HCT116 (cell line): ENCODE measurements around the gene PPTC7. TPM values are rescaled to one million over a fixed set of nuclear protein-coding genes. Genes with fewer than 3 reads are reported as not detected.

Source experiments
- ATAC-seq: fragments of 200-7000 bp; cut with Tn5 transposase; 2 replicates; pipeline ENCODE4 v1.9.1; 2020; ENCODE audit warnings: mild to moderate bottlenecking, moderate library complexity
- BruUV-seq: library from RNA; stranded (reverse); fragments of 400-500 nt; replicated peaks from 2 replicates; lab custom pipeline; 2021; lab: Mats Ljungman, UMichigan
- CTCF ChIA-PET: fragments of 300-600 bp; sonication (Branson Sonifier 250); formaldehyde crosslinking; loops from one replicate; lab custom pipeline; 2021; ENCODE audit warnings: antibody characterized with exemption; lab: Charles Lee
- POLR2A ChIA-PET: fragments of 300-600, 350-600 bp; sonication (Branson Sonifier 250); formaldehyde crosslinking; loops from one replicate; lab custom pipeline; 2021; ENCODE audit warnings: antibody characterized with exemption; lab: Charles Lee
- RAD21 ChIA-PET, 2 experiments: fragments of 300-600 bp; sonication (Branson Sonifier 250); formaldehyde crosslinking; loops; one replicate each; lab custom pipeline; 2023; ENCODE audit warnings: low total read pairs in 2 of 2; ENCODE audit not compliant: uncharacterized antibody in 2 of 2, unreplicated experiment in 2 of 2, low non-redundant PET in 1 of 2; lab: Charles Lee
- DNase-seq: peaks from one replicate; pipeline ENCODE4 v3.0.0-alpha.2; 2010; ENCODE audit warnings: low read depth, low spot score
- H2AFZ ChIP-seq: fragments of 200-600 bp; shearing (Covaris generic), sonication (generic); 2 replicates; pipeline ENCODE4 v1.6.1; 2017; ENCODE audit warnings: low read depth, mixed run types, mixed read lengths, antibody characterized with exemption, low read length; ENCODE audit not compliant: poor library complexity, severe bottlenecking
- H3K27ac ChIP-seq: 2 replicates; pipeline ENCODE4 v1.5.1; 2012; ENCODE audit warnings: low read depth, low read length
- H3K27me3 ChIP-seq: fragments of 200-600 bp; sonication (generic); 2 replicates; pipeline ENCODE4 v1.6.1; 2016; ENCODE audit warnings: mixed run types, low read length, mixed read lengths; ENCODE audit not compliant: insufficient read depth
- H3K36me3 ChIP-seq, 2 experiments: fragments of 200-500 bp in 1 of 2; fragments of 200-600 bp in 1 of 2; sonication (Bioruptor generic) in 1 of 2; sonication (generic) in 1 of 2; 2 replicates each; pipeline versions ENCODE4 v1.5.1 to v1.6.1; 2014 to 2016; ENCODE audit warnings: low read length in 2 of 2, inconsistent platforms in 1 of 2, mixed read lengths in 1 of 2, mixed run types in 1 of 2; ENCODE audit not compliant: insufficient read depth in 2 of 2, control insufficient read depth in 1 of 2
- H3K4me1 ChIP-seq, 2 experiments: fragments of 200-600 bp in 1 of 2; sonication (generic) in 1 of 2; 2 replicates each; pipeline versions ENCODE4 v1.5.1 to v1.6.1; 2012 to 2017; ENCODE audit warnings: low read length in 2 of 2, inconsistent platforms in 1 of 2, mild to moderate bottlenecking in 1 of 2, mixed read lengths in 1 of 2, mixed run types in 1 of 2, moderate library complexity in 1 of 2; ENCODE audit not compliant: insufficient read depth in 2 of 2, control insufficient read depth in 1 of 2
- H3K4me2 ChIP-seq: fragments of 200-600 bp; sonication (generic); 2 replicates; pipeline ENCODE4 v1.6.1; 2017; ENCODE audit warnings: mixed run types, low read length, mixed read lengths
- H3K4me3 ChIP-seq, 2 experiments: fragments of 200-600 bp in 1 of 2; sonication (generic) in 1 of 2; replicated peaks in 1 of 2; 2 replicates each; pipeline ENCODE4 v1.5.1; 2011 to 2016; ENCODE audit warnings: low read length in 2 of 2, control low read depth in 1 of 2, low read depth in 1 of 2, mild to moderate bottlenecking in 1 of 2, mixed read lengths in 1 of 2, mixed run types in 1 of 2
- H3K79me2 ChIP-seq: fragments of 200-600 bp; sonication (generic); 2 replicates; pipeline ENCODE4 v1.6.1; 2017; ENCODE audit warnings: mild to moderate bottlenecking, mixed run types, low read length, moderate library complexity, mixed read lengths; ENCODE audit not compliant: insufficient read depth
- H3K9ac ChIP-seq: fragments of 200-600 bp; sonication (generic); 2 replicates; pipeline ENCODE4 v1.6.1; 2016; ENCODE audit warnings: low read length, mixed read lengths
- H3K9me2 ChIP-seq: fragments of 200-600 bp; sonication (generic), shearing (Covaris generic); 2 replicates; pipeline ENCODE4 v1.6.1; 2017; ENCODE audit warnings: mixed run types, mild to moderate bottlenecking, moderate library complexity; ENCODE audit not compliant: insufficient read depth
- H3K9me3 ChIP-seq, 2 experiments: fragments of 200-500 bp in 1 of 2; fragments of 200-600 bp in 1 of 2; sonication (Bioruptor generic) in 1 of 2; sonication (generic) in 1 of 2; 2 replicates each; pipeline ENCODE4 v1.6.1; 2014 to 2017; ENCODE audit warnings: low read length in 2 of 2, mixed read lengths in 2 of 2, inconsistent platforms in 1 of 2, low read depth in 1 of 2, mild to moderate bottlenecking in 1 of 2, mixed run types in 1 of 2, moderate library complexity in 1 of 2; ENCODE audit not compliant: control insufficient read depth in 1 of 2, insufficient read depth in 1 of 2
- H4K20me1 ChIP-seq: fragments of 200-600 bp; sonication (generic), shearing (Covaris generic); 2 replicates; pipeline ENCODE4 v1.6.1; 2017; ENCODE audit warnings: mixed run types, mild to moderate bottlenecking, moderate library complexity; ENCODE audit not compliant: insufficient read depth
- CBX3 ChIP-seq: IDR thresholded peaks from 2 replicates; pipeline ENCODE4 v1.6.1; 2012; ENCODE audit warnings: low read depth
- EGR1 ChIP-seq: IDR thresholded peaks from 2 replicates; pipeline ENCODE4 v1.6.1; 2012; ENCODE audit warnings: low read depth
- ELF1 ChIP-seq: IDR thresholded peaks from 2 replicates; pipeline ENCODE4 v1.6.1; 2012; ENCODE audit warnings: low read depth, borderline replicate concordance
- EZH2 ChIP-seq: fragments of 200-600 bp; sonication (generic); IDR thresholded peaks from 2 replicates; pipeline ENCODE4 v1.6.1; 2017; ENCODE audit warnings: antibody characterized with exemption, mixed run types
- EZH2phosphoT487 ChIP-seq: fragments of 200-600 bp; IDR thresholded peaks from 2 replicates; pipeline ENCODE4 v1.6.1; 2018; ENCODE audit warnings: antibody characterized with exemption, borderline replicate concordance
- FOSL1 ChIP-seq: IDR thresholded peaks from 2 replicates; pipeline ENCODE4 v1.6.1; 2012; ENCODE audit warnings: low read depth
- JUND ChIP-seq: IDR thresholded peaks from 2 replicates; pipeline ENCODE4 v1.6.1; 2012
- POLR2AphosphoS5 ChIP-seq: IDR thresholded peaks from 2 replicates; pipeline ENCODE4 v1.6.1; 2011; ENCODE audit warnings: mild to moderate bottlenecking, low read depth, low read length, moderate library complexity
- RAD21 ChIP-seq: IDR thresholded peaks from 2 replicates; pipeline ENCODE4 v1.6.1; 2012; ENCODE audit warnings: low read depth, mild to moderate bottlenecking
- REST ChIP-seq: IDR thresholded peaks from 2 replicates; pipeline ENCODE4 v1.6.1; 2012; ENCODE audit warnings: low read depth
- SIN3A ChIP-seq: IDR thresholded peaks from 2 replicates; pipeline ENCODE4 v1.6.1; 2012; ENCODE audit warnings: low read depth
- SP1 ChIP-seq: IDR thresholded peaks from 2 replicates; pipeline ENCODE4 v1.6.1; 2012; ENCODE audit warnings: low read depth
- TCF7L2 ChIP-seq: IDR thresholded peaks from 2 replicates; pipeline ENCODE4 v1.7.0; 2011; ENCODE audit warnings: borderline replicate concordance, inconsistent platforms; ENCODE audit not compliant: insufficient read depth, insufficient read length; ENCODE audit errors: extremely low read depth
- YY1 ChIP-seq: IDR thresholded peaks from 2 replicates; pipeline ENCODE4 v1.6.1; 2011; ENCODE audit warnings: low read length, low read depth, moderate library complexity, mild to moderate bottlenecking; ENCODE audit not compliant: insufficient replicate concordance; ENCODE audit errors: extremely low read depth
- ZFX ChIP-seq: fragments of 450-650 bp; IDR thresholded peaks from 2 replicates; pipeline ENCODE4 v1.6.1; 2017
- intact Hi-C: fragments of 100-400 bp; cut with micrococcal nuclease; formaldehyde crosslinking; loops from 2 replicates; pipeline ENCODE4 v1.10.0; 2022
- total RNA-seq: library from RNA; stranded (reverse); gene quantifications from one replicate; pipeline ENCODE4 v1.2.1, GENCODE V29; 2021; ENCODE audit not compliant: unreplicated experiment
- TF ChIP-seq, protein P1 (sequence below), 3 experiments: fragments of 200-600 bp in 1 of 3; sonication (generic) in 1 of 3; IDR thresholded peaks in 2 of 3; conservative IDR thresholded peaks in 1 of 3; 2 replicates each; pipeline ENCODE4 v1.5.1; 2012 to 2017; ENCODE audit warnings: low read depth in 2 of 3, low read length in 2 of 3, antibody characterized with exemption in 1 of 3, borderline replicate concordance in 1 of 3, control low read depth in 1 of 3, mild to moderate bottlenecking in 1 of 3, mixed read lengths in 1 of 3, mixed run types in 1 of 3, moderate library complexity in 1 of 3; ENCODE audit not compliant: insufficient read depth in 1 of 3
- TF ChIP-seq, protein P2 (sequence below): IDR thresholded peaks from 2 replicates; pipeline ENCODE4 v1.6.1; 2012
- TF ChIP-seq, protein P3 (sequence below): IDR thresholded peaks from 2 replicates; pipeline ENCODE4 v1.6.1; 2011; ENCODE audit warnings: mild to moderate bottlenecking, low read length, moderate library complexity; ENCODE audit not compliant: insufficient replicate concordance; ENCODE audit errors: extremely low read depth

PPTC7 gene
- total RNA-seq, 1 experiment from 2014 or later, result 25.2 TPM

DNA sequence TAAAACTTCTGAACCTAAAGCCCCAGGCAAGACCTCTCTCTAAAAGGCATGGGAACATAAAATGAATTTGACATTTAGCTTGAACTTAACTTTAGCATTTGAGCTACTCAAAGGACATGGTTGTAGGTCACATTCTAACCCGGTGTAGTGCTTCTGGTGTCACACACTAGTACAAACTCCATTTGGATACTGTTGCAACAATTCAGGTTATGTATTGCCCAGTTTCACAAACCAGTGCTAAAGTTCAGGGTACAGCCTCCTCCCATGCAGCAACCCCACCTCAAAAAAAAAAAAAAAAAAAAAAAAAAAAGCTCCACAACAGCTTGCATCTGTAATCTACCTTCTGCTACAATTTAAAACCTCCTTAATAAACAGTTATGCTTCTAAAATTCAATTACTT lies 7.8 kb downstream of the PPTC7 start:
- intact Hi-C loops, result no loop called here
- H3K27me3 ChIP-seq, result no peaks in the 10 kb centered on the region
- H3K36me3 ChIP-seq, result peaks cover 0 to 5% of the 10 kb centered on the region in 2 experiments; a peak in 1 of 4 replicates
- no TSS peak for BruUV-seq
- DNase-seq (no peak), ATAC-seq (no peak)
- ChIA-PET CTCF (interaction anchor here (1.0 to 1.1 kb wide), 2 partner anchors 23 to 25 kb away, joined by 3 read pairs; no protein-coding TSS in a partner anchor), RAD21 (no interaction called here), POLR2A (interaction anchor here (0.7 to 1.6 kb wide), 3 partner anchors 9 to 107 kb away, joined by 4 to 5 read pairs (median 4); partner anchors contain the start of gene GPN3)
- no peak overlapping the region for H3K4me3 ChIP-seq
- peaks cover 8% of the 10 kb centered on the region; the same call in 1 of the 2 replicates for H4K20me1 ChIP-seq
- no peak overlapping the region for H3K27ac ChIP-seq
- H3K9me2 ChIP-seq, result no peaks in the 10 kb centered on the region
- 0 out of 2 replicates have a peak overlapping the region, but pooled peaks have one; percentile 1 for H3K9ac ChIP-seq
- peaks cover 34 to 55% of the 10 kb centered on the region in 2 experiments for H3K4me1 ChIP-seq
- TF ChIP-seq POLR2AphosphoS5 (no peak), SIN3A (no peak), EZH2 (no peak), REST (no peak), RAD21 (no peak), SP1 (no peak), EZH2phosphoT487 (no peak), TCF7L2 (no peak), CBX3 (no peak), YY1 (no peak), JUND (no peak), ELF1 (no peak), EGR1 (no peak), FOSL1 (no peak), ZFX (no peak)
- TF ChIP-seq, protein P1, sequence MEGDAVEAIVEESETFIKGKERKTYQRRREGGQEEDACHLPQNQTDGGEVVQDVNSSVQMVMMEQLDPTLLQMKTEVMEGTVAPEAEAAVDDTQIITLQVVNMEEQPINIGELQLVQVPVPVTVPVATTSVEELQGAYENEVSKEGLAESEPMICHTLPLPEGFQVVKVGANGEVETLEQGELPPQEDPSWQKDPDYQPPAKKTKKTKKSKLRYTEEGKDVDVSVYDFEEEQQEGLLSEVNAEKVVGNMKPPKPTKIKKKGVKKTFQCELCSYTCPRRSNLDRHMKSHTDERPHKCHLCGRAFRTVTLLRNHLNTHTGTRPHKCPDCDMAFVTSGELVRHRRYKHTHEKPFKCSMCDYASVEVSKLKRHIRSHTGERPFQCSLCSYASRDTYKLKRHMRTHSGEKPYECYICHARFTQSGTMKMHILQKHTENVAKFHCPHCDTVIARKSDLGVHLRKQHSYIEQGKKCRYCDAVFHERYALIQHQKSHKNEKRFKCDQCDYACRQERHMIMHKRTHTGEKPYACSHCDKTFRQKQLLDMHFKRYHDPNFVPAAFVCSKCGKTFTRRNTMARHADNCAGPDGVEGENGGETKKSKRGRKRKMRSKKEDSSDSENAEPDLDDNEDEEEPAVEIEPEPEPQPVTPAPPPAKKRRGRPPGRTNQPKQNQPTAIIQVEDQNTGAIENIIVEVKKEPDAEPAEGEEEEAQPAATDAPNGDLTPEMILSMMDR (IDR thresholded peaks at IDR 0.05 in 2 of 3, conservative IDR thresholded peaks at IDR 0.05 in 1 of 3; ENCODE audit: borderline replicate concordance in 1 of 3, insufficient read depth in 1 of 3, low read depth in 2 of 3, low read length in 2 of 3), result no peak
- TF ChIP-seq, protein P2, sequence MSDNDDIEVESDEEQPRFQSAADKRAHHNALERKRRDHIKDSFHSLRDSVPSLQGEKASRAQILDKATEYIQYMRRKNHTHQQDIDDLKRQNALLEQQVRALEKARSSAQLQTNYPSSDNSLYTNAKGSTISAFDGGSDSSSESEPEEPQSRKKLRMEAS, result no peak
- TF ChIP-seq, protein P3, sequence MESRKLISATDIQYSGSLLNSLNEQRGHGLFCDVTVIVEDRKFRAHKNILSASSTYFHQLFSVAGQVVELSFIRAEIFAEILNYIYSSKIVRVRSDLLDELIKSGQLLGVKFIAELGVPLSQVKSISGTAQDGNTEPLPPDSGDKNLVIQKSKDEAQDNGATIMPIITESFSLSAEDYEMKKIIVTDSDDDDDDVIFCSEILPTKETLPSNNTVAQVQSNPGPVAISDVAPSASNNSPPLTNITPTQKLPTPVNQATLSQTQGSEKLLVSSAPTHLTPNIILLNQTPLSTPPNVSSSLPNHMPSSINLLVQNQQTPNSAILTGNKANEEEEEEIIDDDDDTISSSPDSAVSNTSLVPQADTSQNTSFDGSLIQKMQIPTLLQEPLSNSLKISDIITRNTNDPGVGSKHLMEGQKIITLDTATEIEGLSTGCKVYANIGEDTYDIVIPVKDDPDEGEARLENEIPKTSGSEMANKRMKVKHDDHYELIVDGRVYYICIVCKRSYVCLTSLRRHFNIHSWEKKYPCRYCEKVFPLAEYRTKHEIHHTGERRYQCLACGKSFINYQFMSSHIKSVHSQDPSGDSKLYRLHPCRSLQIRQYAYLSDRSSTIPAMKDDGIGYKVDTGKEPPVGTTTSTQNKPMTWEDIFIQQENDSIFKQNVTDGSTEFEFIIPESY, result no peak
- H3K9me3 ChIP-seq, result peaks cover 8 to 9% of the 10 kb centered on the region in 2 experiments; a peak in 2 of 4 replicates
- peaks cover 85% of the 10 kb centered on the region for H3K79me2 ChIP-seq
- H3K4me2 ChIP-seq, result peak overlapping the region; percentile 32; the same call in 1 of the 2 replicates
- no peak overlapping the region for H2AFZ ChIP-seq
